ENCODE data around the gene TPCN2. TPM values are rescaled to one million over a fixed set of nuclear protein-coding genes. Genes with fewer than 3 reads are reported as not detected.
A peak's percentile ranks its signal among the peaks of the same experiment; 100 is the strongest.

TPCN2 gene
- total and polyA plus RNA-seq, 2 of the 8 experiments (the other 6 are each of a cell fraction or from before 2014, with no cell fraction given): 9.7 to 18.6 TPM

GRCh38 chr11:69013009-69013951, 35.5 kb upstream of the TPCN2 start, which contains the start of gene MRGPRF (continued):
- TF ChIP-seq BACH1 (IDR thresholded peaks at IDR 0.05; ENCODE audit: low read length): no peak
- no peak for TF ChIP-seq CHD7 (IDR thresholded peaks at IDR 0.05; ENCODE audit: insufficient replicate concordance, low read length)
- 0 out of 2 replicates have a peak, but pooled peaks have one; percentile 38 for TF ChIP-seq YY1 (IDR thresholded peaks at IDR 0.05; ENCODE audit: low read depth, low read length)
- TF ChIP-seq MAFK (IDR thresholded peaks at IDR 0.05; ENCODE audit: low read depth, low read length): no peak
- no peak for TF ChIP-seq SP4 (IDR thresholded peaks at IDR 0.05; ENCODE audit: low read length)
- no peak for TF ChIP-seq RFX5 (IDR thresholded peaks at IDR 0.05; ENCODE audit: borderline replicate concordance, low read depth, low read length)
- TF ChIP-seq EZH2 (IDR thresholded peaks at IDR 0.05; ENCODE audit: low read depth, low read length, severe bottlenecking): no peak
- no peak for TF ChIP-seq POU5F1 (IDR thresholded peaks at IDR 0.05; ENCODE audit: low read depth, low read length)
- 0 out of 2 replicates have a peak, but pooled peaks have one; percentile 33 for TF ChIP-seq RBBP5 (IDR thresholded peaks at IDR 0.05; ENCODE audit: borderline replicate concordance, low read depth, low read length)
